Loucy (cell line): Measurements from ENCODE around the gene MRO.
"Not testable (repeated sequence)": the region's sequence is repeated elsewhere in the genome, so short reads cannot be mapped to it uniquely, and the experiment has no call there.

Source experiments
- CTCF ChIP-seq: fragments of 200-600 bp; sonication (generic); conservative IDR thresholded peaks from 2 replicates; pipeline ENCODE4 v1.5.1; 2014; ENCODE audit warnings: mild to moderate bottlenecking, antibody characterized with exemption, low read length
- EZH2phosphoT487 ChIP-seq: fragments of 200-600 bp; IDR thresholded peaks from 2 replicates; pipeline ENCODE4 v1.6.1; 2018; ENCODE audit warnings: antibody characterized with exemption, mild to moderate bottlenecking, moderate library complexity, borderline replicate concordance

GRCh38 chr18:50857166-50857565 lies 37.4 kb upstream of the MRO start:
- TF ChIP-seq CTCF, EZH2phosphoT487: not testable (repeated sequence)
